GM19463 (cell line): ENCODE data around the gene NAP1L4.
"Not testable (repeated sequence)": the region's sequence is repeated elsewhere in the genome, so short reads cannot be mapped to it uniquely, and the experiment has no call there.

Source experiments
- ATAC-seq: cut with Tn5 transposase; IDR thresholded peaks from one replicate; pipeline ENCODE4 v1.9.1; 2021; ENCODE audit warnings: mild to moderate bottlenecking, moderate library complexity; ENCODE audit not compliant: unreplicated experiment

Gene NAP1L4

GRCh38 chr11:2911785-2912391 is 80.2 kb downstream of the NAP1L4 start:
- no peak for ATAC-seq

- no peak for ATAC-seq
Measured at GRCh38 chr11:2911088-2911784, 80.9 kb downstream of the NAP1L4 start.

- no peak for ATAC-seq
Measured at GRCh38 chr11:2910401-2910955, 81.7 kb downstream of the NAP1L4 start.

- ATAC-seq, result no peak
Measured at GRCh38 chr11:2909133-2909902, 82.8 kb downstream of the NAP1L4 start.

- ATAC-seq, result no peak
Measured at GRCh38 chr11:2908130-2908529, 84.0 kb downstream of the NAP1L4 start.

- not testable (repeated sequence) for ATAC-seq
Measured at GRCh38 chr11:2905299-2905698, 86.8 kb downstream of the NAP1L4 start.

- no peak for ATAC-seq
Measured at GRCh38 chr11:2904153-2905052, 87.7 kb downstream of the NAP1L4 start.

- no peak for ATAC-seq
Measured at GRCh38 chr11:2903672-2904011, 88.5 kb downstream of the NAP1L4 start.

GRCh38 chr11:2902784-2903671 is 89.1 kb downstream of the NAP1L4 start:
- ATAC-seq, result no peak

GRCh38 chr11:2901854-2902783 is 90.0 kb downstream of the NAP1L4 start:
- ATAC-seq, result peak; percentile 95

GRCh38 chr11:2901196-2901796 is 90.8 kb downstream of the NAP1L4 start:
- no peak for ATAC-seq

GRCh38 chr11:2899080-2899783 is 92.9 kb downstream of the NAP1L4 start:
- no peak for ATAC-seq

- ATAC-seq, result no peak
Measured at GRCh38 chr11:2898366-2899079, 93.6 kb downstream of the NAP1L4 start.

GRCh38 chr11:2897048-2897447 is 95.1 kb downstream of the NAP1L4 start:
- no peak for ATAC-seq

- ATAC-seq, result no peak
Measured at GRCh38 chr11:2896047-2896446, 96.1 kb downstream of the NAP1L4 start.
